Hippocampal formation (tissue), 2 donors: Measurements from ENCODE around the gene CX3CR1.

Experiments
- DNase-seq, 2 donors: peaks; one replicate each; lab custom pipeline; 2025; lab: John Stamatoyannopoulos, UW

The CX3CR1 gene

GRCh38 chr3:39222939-39223338, 56.9 kb downstream of the CX3CR1 start:
- DNase-seq: no peak

GRCh38 chr3:39222462-39222861, 57.4 kb downstream of the CX3CR1 start:
- no peak for DNase-seq

- DNase-seq: no peak
Observed at GRCh38 chr3:39221141-39221530, 58.7 kb downstream of the CX3CR1 start.

- peak in 1 of 2 donors; percentile 15 for DNase-seq
Observed at GRCh38 chr3:39220407-39221140, 59.3 kb downstream of the CX3CR1 start.

- no peak for DNase-seq
Observed at GRCh38 chr3:39219702-39220101, 60.1 kb downstream of the CX3CR1 start.

GRCh38 chr3:39216176-39216790, 63.6 kb downstream of the CX3CR1 start:
- no peak for DNase-seq

GRCh38 chr3:39213613-39214012, 66.2 kb downstream of the CX3CR1 start:
- DNase-seq: no peak
